HT1080 (cell line): Measurements from ENCODE around the gene WFIKKN1. TPM values are rescaled to one million over a fixed set of nuclear protein-coding genes. Genes with fewer than 3 reads are reported as not detected.

Experiments
- DNase-seq: peaks from one replicate; pipeline ENCODE4 v3.0.0-alpha.2; 2015; ENCODE audit warnings: low read depth
- total RNA-seq: library from RNA; depleted of rRNA; stranded (reverse); fragments of >200 nt; shearing (Covaris generic); gene quantifications from 2 replicates; pipeline ENCODE4 v1.2.3, GENCODE V29; 2014

Gene WFIKKN1
- total RNA-seq, 1 experiment from 2014 or later, result 0.14 TPM

GRCh38 chr16:624526-625070 is 6.2 kb upstream of the WFIKKN1 start:
- no peak for DNase-seq

DNA sequence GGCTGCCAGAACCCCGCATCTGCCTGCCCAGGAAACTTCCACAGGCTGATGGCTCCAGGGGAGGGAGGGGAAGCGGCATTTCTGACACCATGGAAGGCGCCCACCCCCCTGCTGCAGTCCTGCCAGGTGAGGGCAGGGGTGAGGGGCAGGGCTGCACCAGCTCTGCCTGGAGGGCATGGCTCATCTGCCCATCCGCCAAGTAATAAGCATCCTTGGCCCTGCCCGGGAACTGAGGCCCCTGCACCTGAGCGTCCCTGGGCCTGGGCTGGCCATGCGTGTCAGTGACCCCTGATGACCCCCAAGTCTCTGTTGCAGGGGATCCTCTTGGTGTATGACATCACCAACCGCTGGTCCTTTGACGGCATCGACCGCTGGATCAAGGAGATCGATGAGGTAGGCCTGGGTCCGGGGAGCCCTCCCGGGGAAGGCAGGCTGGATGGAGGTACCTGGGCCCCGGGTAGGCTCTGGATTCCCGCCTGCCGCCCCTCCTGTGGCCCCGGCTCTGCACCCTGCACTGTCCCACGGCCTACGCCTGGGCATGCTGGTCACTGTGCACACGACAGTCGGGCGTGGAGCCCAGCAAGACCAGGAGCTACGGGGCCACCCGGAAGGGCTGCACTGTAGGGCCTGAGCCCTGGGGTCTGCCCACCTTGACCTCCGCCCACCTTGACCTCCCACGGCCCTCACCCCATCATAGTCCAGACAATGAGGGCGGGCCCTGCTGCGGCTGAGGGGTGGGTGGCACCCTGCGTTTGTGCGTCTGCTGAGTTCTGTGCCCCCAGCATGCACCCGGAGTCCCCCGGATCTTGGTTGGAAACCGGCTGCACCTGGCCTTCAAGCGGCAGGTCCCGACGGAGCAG is 5.4 kb upstream of the WFIKKN1 start:
- no peak for DNase-seq

DNA sequence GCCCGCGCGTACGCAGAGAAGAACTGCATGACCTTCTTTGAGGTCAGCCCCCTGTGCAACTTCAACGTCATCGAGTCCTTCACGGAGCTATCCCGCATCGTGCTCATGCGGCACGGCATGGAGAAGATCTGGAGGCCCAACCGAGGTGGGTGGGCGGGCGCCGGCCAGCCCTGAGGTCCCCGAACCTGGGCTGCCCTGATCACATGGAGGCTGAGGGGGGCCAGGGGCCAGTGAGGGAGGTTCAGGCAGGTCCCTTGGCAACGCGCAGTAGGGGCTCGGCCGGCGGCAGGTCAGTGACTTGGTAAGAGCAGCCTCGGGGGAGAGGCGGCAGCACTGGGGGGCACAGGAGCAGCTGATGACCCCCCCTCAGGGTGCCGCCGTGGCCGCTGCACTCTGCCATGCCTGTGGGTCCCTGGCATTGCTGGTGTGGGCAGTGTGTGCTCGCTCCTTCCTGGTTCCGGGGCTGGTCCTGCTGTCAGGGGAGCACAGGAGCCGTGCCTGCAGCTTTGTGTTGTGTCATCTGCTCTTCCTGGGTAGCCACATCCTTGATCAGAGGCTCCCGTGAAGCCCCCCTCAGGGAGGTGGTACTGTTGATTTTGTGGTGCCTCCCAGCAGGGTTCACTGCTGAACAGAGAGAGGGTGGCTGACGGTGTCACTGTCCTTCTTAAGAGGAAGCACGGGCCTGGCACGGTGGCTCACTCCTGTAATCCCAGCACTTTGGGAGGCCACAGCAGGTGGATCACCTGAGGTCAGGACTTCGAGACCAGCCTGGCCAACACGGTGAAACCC is 4.6 kb upstream of the WFIKKN1 start:
- no peak for DNase-seq

DNA sequence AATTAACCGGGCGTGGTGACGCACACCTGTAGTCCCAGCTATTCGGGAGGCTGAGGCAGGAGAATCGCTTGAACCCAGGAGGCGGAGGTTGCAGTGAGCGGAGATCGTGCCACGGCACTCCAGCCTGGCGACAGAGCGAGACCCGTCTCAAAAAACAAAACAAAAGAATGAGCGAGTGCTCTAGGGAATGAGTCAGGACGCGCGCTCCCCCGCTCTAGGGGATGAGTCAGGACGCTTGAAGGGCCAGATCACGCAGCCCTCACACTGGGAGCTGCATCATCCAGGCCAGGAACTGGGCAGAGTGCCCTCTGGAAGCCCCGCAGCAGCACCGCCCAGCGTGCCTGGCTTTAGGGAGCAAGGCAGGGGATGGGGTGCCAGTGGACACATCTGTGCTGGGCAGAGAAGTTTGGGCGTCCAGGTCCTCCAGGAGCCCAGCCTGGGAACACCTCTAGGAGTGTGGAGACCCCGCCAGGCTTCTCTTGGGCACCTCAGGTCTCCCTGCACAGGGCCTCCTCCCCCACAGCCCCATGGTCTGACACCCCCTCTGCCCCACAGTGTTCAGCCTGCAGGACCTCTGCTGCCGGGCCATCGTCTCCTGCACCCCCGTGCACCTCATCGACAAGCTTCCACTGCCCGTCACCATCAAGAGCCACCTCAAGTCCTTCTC is 3.9 kb upstream of the WFIKKN1 start:
- peak; percentile 96 for DNase-seq

- DNase-seq, result no peak
These were observed 3.1 kb upstream of the WFIKKN1 start for GRCh38 chr16:627454-628239.

DNA sequence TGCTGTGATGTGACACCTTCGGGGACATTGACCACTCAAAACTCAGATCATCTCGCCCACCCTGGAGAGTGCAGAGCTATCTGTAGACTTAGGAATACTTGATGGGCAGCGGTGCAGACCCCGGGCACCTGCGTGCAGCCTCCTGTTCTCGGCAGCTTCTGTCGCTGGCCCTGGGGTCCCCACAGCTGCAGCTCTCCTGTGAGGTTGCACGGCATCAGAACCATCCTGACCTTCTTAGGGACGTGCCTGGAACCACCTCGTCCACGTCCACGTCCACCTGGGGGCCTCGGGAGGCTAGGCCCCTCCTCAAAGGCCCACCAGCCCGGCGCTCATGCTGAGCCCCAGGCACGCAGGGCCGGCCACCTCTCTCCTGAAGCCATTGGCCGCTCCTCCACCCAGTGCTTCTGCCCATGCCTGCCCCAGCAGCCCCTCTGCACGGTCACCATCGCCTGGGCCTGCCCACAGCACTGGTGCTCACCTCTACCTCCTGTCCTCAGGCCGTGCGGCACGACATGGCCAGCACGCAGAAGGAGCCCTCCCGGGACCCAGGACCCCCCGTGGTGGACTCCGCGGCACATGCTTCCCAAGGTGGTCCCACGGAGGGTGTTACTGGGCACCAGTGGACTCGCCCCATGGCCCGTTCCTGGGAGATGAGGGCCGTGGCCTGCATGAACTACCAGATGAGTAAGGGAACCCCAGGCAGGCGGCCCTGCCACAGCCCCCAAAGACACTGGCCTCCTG is 2.3 kb upstream of the WFIKKN1 start:
- DNase-seq, result no peak

DNA sequence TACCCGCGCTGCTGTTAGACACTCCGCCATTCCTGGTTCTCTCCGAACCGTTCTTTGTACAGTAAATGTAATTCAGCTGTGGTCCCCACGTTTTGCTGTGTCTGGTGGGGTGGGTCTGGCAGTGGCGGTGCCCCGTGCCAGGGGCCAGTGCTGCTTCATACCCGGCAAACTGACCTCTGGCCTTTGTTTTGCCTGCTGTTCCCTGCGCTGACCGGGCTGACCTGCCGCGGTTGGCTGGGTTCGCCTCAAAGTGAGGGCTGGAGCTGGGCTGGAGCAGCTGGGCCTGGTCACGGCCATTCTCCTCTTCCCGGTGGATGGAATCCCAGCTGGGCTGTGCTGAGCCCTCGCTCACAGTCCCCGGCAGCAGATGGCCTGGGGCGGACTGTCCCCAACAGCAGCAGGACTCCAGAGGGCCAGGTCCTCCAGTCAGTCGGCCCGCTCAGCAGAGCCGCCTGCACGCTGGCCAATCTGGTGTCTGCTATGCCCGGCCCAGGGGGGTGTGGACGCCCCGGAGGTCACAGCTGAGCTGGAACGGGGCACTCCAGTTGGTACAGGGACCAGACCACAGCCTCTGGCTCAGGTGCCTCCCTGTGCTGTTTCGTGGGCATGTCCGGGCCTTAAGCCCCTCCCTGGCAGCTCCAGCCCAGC is 1.5 kb upstream of the WFIKKN1 start:
- DNase-seq, result no peak

GRCh38 chr16:629833-630248 is 944 bp upstream of the WFIKKN1 start:
- DNase-seq, result no peak

- DNase-seq, result no peak
These were observed 453 bp upstream of the WFIKKN1 start for GRCh38 chr16:630249-630814.

GRCh38 chr16:631808-632358 is 1.1 kb downstream of the WFIKKN1 start:
- no peak for DNase-seq

- no peak for DNase-seq
These were observed 1.9 kb downstream of the WFIKKN1 start for GRCh38 chr16:632486-633335.

- no peak for DNase-seq
These were observed 2.7 kb downstream of the WFIKKN1 start for GRCh38 chr16:633336-634050.

- DNase-seq, result no peak
These were observed 3.4 kb downstream of the WFIKKN1 start for GRCh38 chr16:634051-634670.

DNA sequence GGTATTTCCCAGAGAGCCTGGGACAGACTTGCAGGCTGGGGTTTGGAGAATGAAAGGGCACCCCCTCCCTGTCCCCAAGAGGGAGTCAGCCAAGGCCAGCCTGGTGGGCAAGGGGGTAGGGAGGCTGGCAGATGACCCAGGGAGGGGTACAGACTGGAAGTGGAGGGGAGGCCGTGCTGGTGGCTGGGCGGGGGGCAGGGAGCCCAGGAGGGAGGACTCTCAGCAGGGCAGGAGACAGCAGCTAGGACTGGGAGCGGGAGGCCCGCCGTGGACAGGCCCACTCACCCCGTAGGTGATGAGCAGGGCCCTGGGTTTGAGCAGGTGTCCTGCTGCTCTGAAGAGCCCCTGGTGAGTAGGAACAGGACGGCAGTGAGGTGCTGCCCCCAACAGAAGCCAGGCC is 4.2 kb downstream of the WFIKKN1 start:
- no peak for DNase-seq

GRCh38 chr16:635573-636205 is 4.9 kb downstream of the WFIKKN1 start:
- DNase-seq, result no peak
